ENCODE measurements around the gene PDIK1L.
A peak's percentile ranks its signal among the peaks of the same experiment; 100 is the strongest.

PDIK1L gene

GRCh38 chr1:26158908-26159742 lies 47.5 kb downstream of the PDIK1L start, which contains the start of gene FAM110D:
FAM110D (plus strand) TSS chr1:26159079; CDS start chr1:26161292, 2,213 bp downstream.
- H3K4me3 ChIP-seq (ENCODE audit: low read depth, low read length): no peak within 1 kb of the TSS
- DNase-seq (ENCODE audit: low read depth): no peak
- TF ChIP-seq POLR2A (IDR thresholded peaks at IDR 0.05; ENCODE audit: extremely low read depth, insufficient read length): no peak
- TF ChIP-seq MYC (IDR thresholded peaks at IDR 0.05; ENCODE audit: low read depth, low read length): no peak

- no peak for DNase-seq (ENCODE audit: low read depth)
- TF ChIP-seq POLR2A (IDR thresholded peaks at IDR 0.05; ENCODE audit: extremely low read depth, insufficient read length): no peak
- no peak for TF ChIP-seq CTCF (IDR thresholded peaks at IDR 0.05; ENCODE audit: low read depth, low read length)
- TF ChIP-seq MAX (IDR thresholded peaks at IDR 0.05; ENCODE audit: low read depth, low read length): no peak
- no peak for TF ChIP-seq MYC (IDR thresholded peaks at IDR 0.05; ENCODE audit: low read depth, low read length)
- H3K4me3 ChIP-seq (ENCODE audit: low read depth, low read length): no peak overlapping the region
Measured at GRCh38 chr1:26159743-26160039, 48.1 kb downstream of the PDIK1L start.

- no peak overlapping the region for H3K4me3 ChIP-seq (ENCODE audit: low read depth, low read length)
- TF ChIP-seq POLR2A (IDR thresholded peaks at IDR 0.05; ENCODE audit: extremely low read depth, insufficient read length): no peak
- no peak for TF ChIP-seq MYC (IDR thresholded peaks at IDR 0.05; ENCODE audit: low read depth, low read length)
- no peak for TF ChIP-seq CTCF (IDR thresholded peaks at IDR 0.05; ENCODE audit: low read depth, low read length)
- TF ChIP-seq MAX (IDR thresholded peaks at IDR 0.05; ENCODE audit: low read depth, low read length): no peak
Measured at GRCh38 chr1:26160527-26161414, 49.1 kb downstream of the PDIK1L start.

GRCh38 chr1:26161415-26162219 lies 50.0 kb downstream of the PDIK1L start:
- TF ChIP-seq MAX (IDR thresholded peaks at IDR 0.05; ENCODE audit: low read depth, low read length) (no peak), POLR2A (IDR thresholded peaks at IDR 0.05; ENCODE audit: extremely low read depth, insufficient read length) (no peak), MYC (IDR thresholded peaks at IDR 0.05; ENCODE audit: low read depth, low read length) (no peak), CTCF (IDR thresholded peaks at IDR 0.05; ENCODE audit: low read depth, low read length) (no peak)

More at GRCh38 chr1:26160527-26161414, 49.1 kb downstream of the PDIK1L start:
- no peak for DNase-seq (ENCODE audit: low read depth)

GRCh38 chr1:26162220-26162709 lies 50.6 kb downstream of the PDIK1L start:
- DNase-seq (ENCODE audit: low read depth): no peak
- TF ChIP-seq CTCF (IDR thresholded peaks at IDR 0.05; ENCODE audit: low read depth, low read length): no peak
- peak overlapping the region; percentile 38 for H3K4me3 ChIP-seq (ENCODE audit: low read depth, low read length)

More at GRCh38 chr1:26161415-26162219, 50.0 kb downstream of the PDIK1L start:
- H3K4me3 ChIP-seq (ENCODE audit: low read depth, low read length): peak overlapping the region; percentile 38
- peak; percentile 74 for DNase-seq (ENCODE audit: low read depth)

Measured in NB4 (cell line).